Measurements from ENCODE around the gene SLC23A1.

DNA sequence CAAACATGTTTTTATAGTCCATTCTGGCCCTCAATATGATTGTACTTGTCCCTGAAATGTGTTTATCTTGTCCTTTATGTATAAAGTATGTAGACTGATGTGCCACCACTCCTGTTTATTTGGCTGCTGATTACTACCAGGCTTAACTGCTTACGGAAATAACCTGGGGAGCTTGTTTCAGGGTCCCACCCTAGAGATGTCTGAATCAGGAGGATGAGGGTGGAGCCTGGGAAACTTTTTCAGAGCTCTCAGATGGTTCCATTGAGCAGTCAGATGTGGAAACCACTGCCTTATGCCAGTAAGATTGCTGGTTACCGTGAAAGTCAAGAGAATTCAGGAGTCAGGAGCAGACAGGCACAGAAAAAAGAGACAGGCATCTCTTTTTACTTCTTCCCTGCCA is 19.2 kb downstream of the SLC23A1 start:
- TF ChIP-seq, protein P1, sequence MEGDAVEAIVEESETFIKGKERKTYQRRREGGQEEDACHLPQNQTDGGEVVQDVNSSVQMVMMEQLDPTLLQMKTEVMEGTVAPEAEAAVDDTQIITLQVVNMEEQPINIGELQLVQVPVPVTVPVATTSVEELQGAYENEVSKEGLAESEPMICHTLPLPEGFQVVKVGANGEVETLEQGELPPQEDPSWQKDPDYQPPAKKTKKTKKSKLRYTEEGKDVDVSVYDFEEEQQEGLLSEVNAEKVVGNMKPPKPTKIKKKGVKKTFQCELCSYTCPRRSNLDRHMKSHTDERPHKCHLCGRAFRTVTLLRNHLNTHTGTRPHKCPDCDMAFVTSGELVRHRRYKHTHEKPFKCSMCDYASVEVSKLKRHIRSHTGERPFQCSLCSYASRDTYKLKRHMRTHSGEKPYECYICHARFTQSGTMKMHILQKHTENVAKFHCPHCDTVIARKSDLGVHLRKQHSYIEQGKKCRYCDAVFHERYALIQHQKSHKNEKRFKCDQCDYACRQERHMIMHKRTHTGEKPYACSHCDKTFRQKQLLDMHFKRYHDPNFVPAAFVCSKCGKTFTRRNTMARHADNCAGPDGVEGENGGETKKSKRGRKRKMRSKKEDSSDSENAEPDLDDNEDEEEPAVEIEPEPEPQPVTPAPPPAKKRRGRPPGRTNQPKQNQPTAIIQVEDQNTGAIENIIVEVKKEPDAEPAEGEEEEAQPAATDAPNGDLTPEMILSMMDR (IDR thresholded peaks at IDR 0.05; ENCODE audit: insufficient read depth, low read length), result no peak
- TF ChIP-seq POLR2AphosphoS5 (IDR thresholded peaks at IDR 0.05; ENCODE audit: low read depth) (no peak), GABPA (IDR thresholded peaks at IDR 0.05; ENCODE audit: low read depth) (no peak), SPI1 (IDR thresholded peaks at IDR 0.05; ENCODE audit: borderline replicate concordance, low read depth) (no peak)
- TF ChIP-seq, protein P2, sequence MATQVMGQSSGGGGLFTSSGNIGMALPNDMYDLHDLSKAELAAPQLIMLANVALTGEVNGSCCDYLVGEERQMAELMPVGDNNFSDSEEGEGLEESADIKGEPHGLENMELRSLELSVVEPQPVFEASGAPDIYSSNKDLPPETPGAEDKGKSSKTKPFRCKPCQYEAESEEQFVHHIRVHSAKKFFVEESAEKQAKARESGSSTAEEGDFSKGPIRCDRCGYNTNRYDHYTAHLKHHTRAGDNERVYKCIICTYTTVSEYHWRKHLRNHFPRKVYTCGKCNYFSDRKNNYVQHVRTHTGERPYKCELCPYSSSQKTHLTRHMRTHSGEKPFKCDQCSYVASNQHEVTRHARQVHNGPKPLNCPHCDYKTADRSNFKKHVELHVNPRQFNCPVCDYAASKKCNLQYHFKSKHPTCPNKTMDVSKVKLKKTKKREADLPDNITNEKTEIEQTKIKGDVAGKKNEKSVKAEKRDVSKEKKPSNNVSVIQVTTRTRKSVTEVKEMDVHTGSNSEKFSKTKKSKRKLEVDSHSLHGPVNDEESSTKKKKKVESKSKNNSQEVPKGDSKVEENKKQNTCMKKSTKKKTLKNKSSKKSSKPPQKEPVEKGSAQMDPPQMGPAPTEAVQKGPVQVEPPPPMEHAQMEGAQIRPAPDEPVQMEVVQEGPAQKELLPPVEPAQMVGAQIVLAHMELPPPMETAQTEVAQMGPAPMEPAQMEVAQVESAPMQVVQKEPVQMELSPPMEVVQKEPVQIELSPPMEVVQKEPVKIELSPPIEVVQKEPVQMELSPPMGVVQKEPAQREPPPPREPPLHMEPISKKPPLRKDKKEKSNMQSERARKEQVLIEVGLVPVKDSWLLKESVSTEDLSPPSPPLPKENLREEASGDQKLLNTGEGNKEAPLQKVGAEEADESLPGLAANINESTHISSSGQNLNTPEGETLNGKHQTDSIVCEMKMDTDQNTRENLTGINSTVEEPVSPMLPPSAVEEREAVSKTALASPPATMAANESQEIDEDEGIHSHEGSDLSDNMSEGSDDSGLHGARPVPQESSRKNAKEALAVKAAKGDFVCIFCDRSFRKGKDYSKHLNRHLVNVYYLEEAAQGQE (IDR thresholded peaks at IDR 0.05; ENCODE audit: insufficient replicate concordance, low read depth), result no peak

All from HL-60 (cell line).